ENCODE measurements around the gene DNAJC5. TPM values are rescaled to one million over a fixed set of nuclear protein-coding genes. Genes with fewer than 3 reads are reported as not detected.

Gene DNAJC5
- total RNA-seq, 3 donors from 2014 or later = 31.1 to 37.9 (median 37.0) TPM

GRCh38 chr20:63935447-63935846 is 40.5 kb downstream of the DNAJC5 start:
- no peak for DNase-seq (ENCODE audit: low spot score in 2 of 2)
- peaks cover 6% of the 10 kb centered on the region for H3K36me3 ChIP-seq
- TF ChIP-seq CTCF (IDR thresholded peaks at IDR 0.05) (no peak), POLR2A (IDR thresholded peaks at IDR 0.05) (no peak), POLR2AphosphoS5 (IDR thresholded peaks at IDR 0.05) (no peak)
- H3K9me3 ChIP-seq = no peaks in the 10 kb centered on the region
- H3K4me1 ChIP-seq = no peaks in the 10 kb centered on the region
- no peak overlapping the region for H3K27ac ChIP-seq
- intact Hi-C loops (cut with DNase I; ENCODE audit: low total_unique reads) = no loop called here
- H3K27me3 ChIP-seq = no peaks in the 10 kb centered on the region
- no peak overlapping the region for H3K4me3 ChIP-seq

- peaks cover 0 to 3% of the 10 kb centered on the region in 2 donors for H3K4me1 ChIP-seq
- no peaks in the 10 kb centered on the region for H3K9me3 ChIP-seq
- H3K4me3 ChIP-seq = no peak overlapping the region
- no peak overlapping the region for H3K27ac ChIP-seq
- intact Hi-C loops (cut with DNase I; ENCODE audit: low total_unique reads) = no loop called here
- no peak for DNase-seq (ENCODE audit: low spot score in 2 of 2)
- H3K27me3 ChIP-seq = no peaks in the 10 kb centered on the region
- peaks cover 10% of the 10 kb centered on the region for H3K36me3 ChIP-seq
- no peak for TF ChIP-seq CTCF (IDR thresholded peaks at IDR 0.05)
These were observed 42.7 kb downstream of the DNAJC5 start for GRCh38 chr20:63937596-63937995.

- Histone ChIP-seq H3K4me3 (no peak overlapping the region), H3K9me3 (no peaks in the 10 kb centered on the region), H3K4me1 (peaks cover 4 to 7% of the 10 kb centered on the region in 2 donors), H3K27ac (no peak overlapping the region), H3K27me3 (no peaks in the 10 kb centered on the region), H3K36me3 (peaks cover 10% of the 10 kb centered on the region)
- TF ChIP-seq POLR2A (IDR thresholded peaks at IDR 0.05) (no peak), POLR2AphosphoS5 (IDR thresholded peaks at IDR 0.05) (no peak), CTCF (IDR thresholded peaks at IDR 0.05) (no peak)
- intact Hi-C loops (cut with DNase I; ENCODE audit: low total_unique reads) = no loop called here
- DNase-seq (ENCODE audit: low spot score in 2 of 2) = no peak
These were observed 44.4 kb downstream of the DNAJC5 start for GRCh38 chr20:63939061-63939935.

- DNase-seq (ENCODE audit: low spot score in 2 of 2) = no peak
- Histone ChIP-seq H3K4me1 (peaks cover 4 to 7% of the 10 kb centered on the region in 2 donors), H3K27me3 (no peaks in the 10 kb centered on the region), H3K36me3 (peaks cover 10% of the 10 kb centered on the region), H3K4me3 (no peak overlapping the region), H3K9me3 (no peaks in the 10 kb centered on the region), H3K27ac (no peak overlapping the region)
- intact Hi-C loops (cut with DNase I; ENCODE audit: low total_unique reads) = no loop called here
- TF ChIP-seq CTCF (IDR thresholded peaks at IDR 0.05) (no peak), POLR2AphosphoS5 (IDR thresholded peaks at IDR 0.05) (no peak), POLR2A (IDR thresholded peaks at IDR 0.05) (no peak)
These were observed 45.1 kb downstream of the DNAJC5 start for GRCh38 chr20:63940071-63940471.

- TF ChIP-seq POLR2A (IDR thresholded peaks at IDR 0.05) = no peak
- TF ChIP-seq POLR2AphosphoS5 (IDR thresholded peaks at IDR 0.05) = no peak
- TF ChIP-seq CTCF (IDR thresholded peaks at IDR 0.05) = no peak
- H3K36me3 ChIP-seq = peaks cover 10% of the 10 kb centered on the region
- H3K9me3 ChIP-seq = no peaks in the 10 kb centered on the region
- H3K27me3 ChIP-seq = no peaks in the 10 kb centered on the region
- peaks cover 4 to 7% of the 10 kb centered on the region in 2 donors for H3K4me1 ChIP-seq
- intact Hi-C loops (cut with DNase I; ENCODE audit: low total_unique reads) = no loop called here
- H3K27ac ChIP-seq = no peak overlapping the region
- no peak for DNase-seq (ENCODE audit: low spot score in 2 of 2)
- no peak overlapping the region for H3K4me3 ChIP-seq
These were observed 45.7 kb downstream of the DNAJC5 start for GRCh38 chr20:63940472-63941266.

All from breast epithelium (tissue), 4 donors.